Activated CD4-positive, alpha-beta memory T cell treated with anti-CD3 and anti-CD28 coated beads for 36 hours (primary cell): Measurements from ENCODE around the gene PVR. TPM values are rescaled to one million over a fixed set of nuclear protein-coding genes. Genes with fewer than 3 reads are reported as not detected.
A peak's percentile ranks its signal among the peaks of the same experiment; 100 is the strongest.

Experiments
- CTCF ChIA-PET: fragments of 350-600 bp; sonication (Branson Sonifier 250); formaldehyde crosslinking; loops from one replicate; lab custom pipeline; 2021; ENCODE audit warnings: antibody characterized with exemption, inconsistent platforms; lab: Charles Lee
- POLR2A ChIA-PET: fragments of 350-600 bp; sonication (Branson Sonifier 250); formaldehyde crosslinking; loops from one replicate; lab custom pipeline; 2021; ENCODE audit warnings: antibody characterized with exemption; lab: Charles Lee
- DNase-seq: peaks from one replicate; pipeline ENCODE4 v3.0.0-alpha.2; 2020
- H3K27ac Mint-ChIP-seq: one replicate; pipeline ENCODE4 v1.8.0; 2021; ENCODE audit warnings: mixed read lengths
- H3K27me3 Mint-ChIP-seq: one replicate; pipeline ENCODE4 v1.8.0; 2021; ENCODE audit warnings: mixed read lengths
- H3K36me3 Mint-ChIP-seq: one replicate; pipeline ENCODE4 v1.8.0; 2021; ENCODE audit warnings: mixed read lengths
- H3K4me1 Mint-ChIP-seq: one replicate; pipeline ENCODE4 v1.8.0; 2021; ENCODE audit warnings: low read depth, mixed read lengths
- H3K4me3 Mint-ChIP-seq: one replicate; pipeline ENCODE4 v1.8.0; 2021; ENCODE audit warnings: mild to moderate bottlenecking, mixed read lengths
- H3K9me3 Mint-ChIP-seq: one replicate; pipeline ENCODE4 v1.8.0; 2021; ENCODE audit warnings: mixed read lengths
- intact Hi-C: fragments of 100-400 bp; cut with micrococcal nuclease; formaldehyde crosslinking; loops from one replicate; pipeline ENCODE4 v1.15.1; 2023
- total RNA-seq, 2 experiments: library from RNA; stranded (reverse); gene quantifications; one replicate each; pipeline ENCODE4 v1.2.3, GENCODE V29; 2021

Gene PVR
- total RNA-seq, 2 experiments from 2014 or later, result 6.5 to 7.4 TPM

GRCh38 chr19:44653977-44654774 lies 10.5 kb downstream of the PVR start:
- H3K36me3 Mint-ChIP-seq, result peaks cover 7% of the 10 kb centered on the region
- intact Hi-C loops, result loop anchor here (1.0 to 10.0 kb wide), 4 partner anchors 38 to 191 kb away; partner anchors contain the start of gene NECTIN2
- no peaks in the 10 kb centered on the region for H3K27me3 Mint-ChIP-seq
- H3K27ac Mint-ChIP-seq, result no peak overlapping the region
- POLR2A ChIA-PET, result no interaction called here
- peak; percentile 87 for DNase-seq
- CTCF ChIA-PET, result interaction anchor here (0.6 to 2.3 kb wide), 22 partner anchors 10 to 1444 kb away, joined by 3 to 16 read pairs (median 4); partner anchors contain the start of gene PVR
- no peak overlapping the region for H3K4me3 Mint-ChIP-seq
- no peaks in the 10 kb centered on the region for H3K9me3 Mint-ChIP-seq
- peaks cover 10% of the 10 kb centered on the region for H3K4me1 Mint-ChIP-seq

GRCh38 chr19:44657211-44657921 lies 13.7 kb downstream of the PVR start:
- Mint-ChIP-seq H3K4me3 (no peak overlapping the region), H3K36me3 (peaks cover 7% of the 10 kb centered on the region), H3K27ac (no peak overlapping the region), H3K9me3 (no peaks in the 10 kb centered on the region), H3K4me1 (peaks cover 10% of the 10 kb centered on the region), H3K27me3 (no peaks in the 10 kb centered on the region)
- ChIA-PET CTCF (interaction anchor here (0.6 to 2.7 kb wide), 19 partner anchors 9 to 113 kb away, joined by 3 to 31 read pairs (median 3); partner anchors contain the start of gene PVR), POLR2A (no interaction called here)
- peak; percentile 76 for DNase-seq
- intact Hi-C loops, result loop anchor here (2.0 to 10.0 kb wide), 2 partner anchors 87 to 187 kb away; partner anchors contain the start of gene NECTIN2

GRCh38 chr19:44658069-44658733 lies 14.5 kb downstream of the PVR start:
- no peak for DNase-seq
- Mint-ChIP-seq H3K4me3 (no peak overlapping the region), H3K27me3 (no peaks in the 10 kb centered on the region), H3K36me3 (peaks cover 7% of the 10 kb centered on the region), H3K9me3 (no peaks in the 10 kb centered on the region), H3K27ac (no peak overlapping the region), H3K4me1 (peaks cover 10% of the 10 kb centered on the region)
- ChIA-PET CTCF (interaction anchor here (0.6 to 2.7 kb wide), 5 partner anchors 12 to 112 kb away, joined by 3 to 31 read pairs (median 4); no protein-coding TSS in a partner anchor), POLR2A (no interaction called here)
- intact Hi-C loops, result loop anchor here (10.0 kb wide), 1 partner anchor 187 kb away; the partner anchor contains the start of gene NECTIN2

- intact Hi-C loops, result no loop called here
- H3K27ac Mint-ChIP-seq, result no peak overlapping the region
- H3K4me3 Mint-ChIP-seq, result no peak overlapping the region
- no peaks in the 10 kb centered on the region for H3K27me3 Mint-ChIP-seq
- H3K4me1 Mint-ChIP-seq, result peaks cover 5% of the 10 kb centered on the region
- ChIA-PET POLR2A (no interaction called here), CTCF (no interaction called here)
- no peaks in the 10 kb centered on the region for H3K9me3 Mint-ChIP-seq
- no peak for DNase-seq
- H3K36me3 Mint-ChIP-seq, result peaks cover 3% of the 10 kb centered on the region
Observed at GRCh38 chr19:44660081-44660480, 16.4 kb downstream of the PVR start.

- Mint-ChIP-seq H3K27me3 (no peaks in the 10 kb centered on the region), H3K9me3 (no peaks in the 10 kb centered on the region), H3K27ac (no peak overlapping the region), H3K4me3 (no peak overlapping the region), H3K4me1 (peaks cover 5% of the 10 kb centered on the region), H3K36me3 (no peaks in the 10 kb centered on the region)
- intact Hi-C loops, result no loop called here
- DNase-seq, result no peak
- ChIA-PET POLR2A (no interaction called here), CTCF (no interaction called here)
Observed at GRCh38 chr19:44661205-44661604, 17.5 kb downstream of the PVR start.

GRCh38 chr19:44661904-44662303 lies 18.2 kb downstream of the PVR start:
- DNase-seq, result no peak
- Mint-ChIP-seq H3K27me3 (no peaks in the 10 kb centered on the region), H3K36me3 (no peaks in the 10 kb centered on the region), H3K4me1 (peaks cover 5% of the 10 kb centered on the region), H3K27ac (no peak overlapping the region), H3K4me3 (no peak overlapping the region), H3K9me3 (no peaks in the 10 kb centered on the region)
- ChIA-PET POLR2A (no interaction called here), CTCF (interaction anchor here (0.8 kb wide), 1 partner anchor 9 kb away, joined by 3 read pairs; no protein-coding TSS in a partner anchor)
- intact Hi-C loops, result no loop called here

GRCh38 chr19:44662691-44663385 lies 19.1 kb downstream of the PVR start:
- no peak for DNase-seq
- Mint-ChIP-seq H3K27ac (no peak overlapping the region), H3K4me3 (no peak overlapping the region), H3K4me1 (no peaks in the 10 kb centered on the region), H3K9me3 (no peaks in the 10 kb centered on the region), H3K36me3 (no peaks in the 10 kb centered on the region), H3K27me3 (no peaks in the 10 kb centered on the region)
- POLR2A ChIA-PET, result no interaction called here
- intact Hi-C loops, result no loop called here
- CTCF ChIA-PET, result interaction anchor here (0.7 to 1.9 kb wide), 2 partner anchors 8 to 92 kb away, joined by 4 to 8 read pairs; no protein-coding TSS in a partner anchor

GRCh38 chr19:44663996-44664395 lies 20.3 kb downstream of the PVR start:
- Mint-ChIP-seq H3K9me3 (no peaks in the 10 kb centered on the region), H3K27me3 (no peaks in the 10 kb centered on the region), H3K36me3 (no peaks in the 10 kb centered on the region), H3K4me1 (no peaks in the 10 kb centered on the region), H3K4me3 (no peak overlapping the region), H3K27ac (no peak overlapping the region)
- intact Hi-C loops, result no loop called here
- DNase-seq, result no peak
- ChIA-PET CTCF (interaction anchor here (1.9 kb wide), 1 partner anchor 9 kb away, joined by 8 read pairs; no protein-coding TSS in a partner anchor), POLR2A (no interaction called here)

- no peak for DNase-seq
- Mint-ChIP-seq H3K4me1 (no peaks in the 10 kb centered on the region), H3K27ac (no peak overlapping the region), H3K4me3 (no peak overlapping the region), H3K27me3 (no peaks in the 10 kb centered on the region), H3K9me3 (no peaks in the 10 kb centered on the region), H3K36me3 (no peaks in the 10 kb centered on the region)
- ChIA-PET POLR2A (no interaction called here), CTCF (no interaction called here)
- intact Hi-C loops, result no loop called here
Observed at GRCh38 chr19:44664976-44665375, 21.3 kb downstream of the PVR start.

- POLR2A ChIA-PET, result no interaction called here
- no peaks in the 10 kb centered on the region for H3K4me1 Mint-ChIP-seq
- H3K36me3 Mint-ChIP-seq, result no peaks in the 10 kb centered on the region
- no peak overlapping the region for H3K4me3 Mint-ChIP-seq
- H3K9me3 Mint-ChIP-seq, result no peaks in the 10 kb centered on the region
- intact Hi-C loops, result no loop called here
- no peaks in the 10 kb centered on the region for H3K27me3 Mint-ChIP-seq
- no peak overlapping the region for H3K27ac Mint-ChIP-seq
- CTCF ChIA-PET, result interaction anchor here (0.8 to 2.0 kb wide), 4 partner anchors 10 to 57 kb away, joined by 3 to 11 read pairs (median 4); no protein-coding TSS in a partner anchor
- DNase-seq, result no peak
Observed at GRCh38 chr19:44666852-44667556, 23.3 kb downstream of the PVR start.
